ENCODE results near the gene TBC1D19.

Gene TBC1D19

DNA sequence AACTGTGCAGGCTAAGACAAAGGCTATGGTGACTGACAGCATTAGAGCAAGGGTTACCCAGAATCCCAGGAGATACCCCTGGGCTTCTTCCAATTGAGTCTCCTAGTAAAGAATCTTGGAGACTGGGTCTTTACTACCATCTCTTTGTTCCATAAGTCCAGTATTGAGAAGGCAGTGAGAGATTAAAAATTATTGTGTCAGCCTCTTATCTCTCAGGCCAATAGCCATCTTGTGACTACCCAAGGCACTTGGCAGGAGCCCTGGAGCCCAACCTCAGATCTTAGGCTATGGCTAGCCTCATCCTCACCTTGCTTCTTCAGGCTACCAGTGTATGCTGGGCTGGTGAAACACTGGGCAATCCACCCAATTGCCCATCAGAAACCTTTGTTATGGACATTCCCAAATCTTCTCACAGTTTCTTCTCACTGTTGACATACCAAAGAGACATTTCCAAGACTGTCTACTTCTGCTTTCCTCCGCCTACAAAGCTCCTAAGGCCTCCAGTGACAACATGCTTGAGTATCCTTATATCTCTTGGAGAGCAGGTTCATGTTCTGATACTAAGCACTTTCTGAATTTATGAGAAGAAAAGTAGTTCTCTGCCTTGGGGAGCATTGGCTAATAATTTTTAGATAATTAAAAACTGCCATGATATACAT is 200.5 kb downstream of the TBC1D19 start:
- no peak for DNase-seq (ENCODE audit: low read depth)

DNA sequence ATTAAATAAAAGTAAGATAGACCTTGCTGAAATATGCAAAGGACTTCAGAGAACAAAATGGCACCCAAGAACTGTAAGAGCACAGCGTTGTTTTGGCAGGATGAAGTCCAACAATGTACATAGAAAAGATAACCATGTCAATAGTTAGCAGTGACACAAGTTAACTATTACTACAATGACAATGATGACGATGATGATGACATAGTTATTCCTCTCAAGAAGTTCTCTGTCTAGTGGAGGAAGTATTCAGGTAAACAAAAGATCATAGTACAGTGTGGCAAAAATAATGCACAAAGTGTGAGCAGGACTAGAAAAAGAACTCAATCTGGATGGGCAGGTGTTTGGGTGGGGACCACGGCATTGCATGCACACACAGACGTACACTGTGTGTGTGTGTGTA is 201.4 kb downstream of the TBC1D19 start:
- DNase-seq (ENCODE audit: low read depth): no peak

DNA sequence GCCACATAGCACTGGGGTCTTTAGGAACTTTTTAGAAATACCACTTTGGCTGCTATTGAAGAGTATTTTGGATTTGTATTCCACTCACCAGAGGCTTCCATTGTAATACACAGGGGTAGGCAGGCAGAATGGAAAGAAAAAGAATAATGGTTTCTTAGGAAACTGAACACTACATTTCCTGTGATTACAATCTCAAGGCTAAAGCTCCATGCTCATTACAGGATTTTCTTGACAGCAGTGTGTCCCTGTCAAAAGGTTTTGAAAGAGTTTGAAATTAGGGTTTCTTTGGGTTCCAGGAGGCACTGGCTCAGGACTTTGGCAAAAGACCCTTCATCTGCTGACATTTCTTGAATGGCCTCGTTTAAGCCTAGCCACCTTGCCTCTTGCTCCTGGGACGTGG is 201.9 kb downstream of the TBC1D19 start:
- no peak for DNase-seq (ENCODE audit: low read depth)

DNA sequence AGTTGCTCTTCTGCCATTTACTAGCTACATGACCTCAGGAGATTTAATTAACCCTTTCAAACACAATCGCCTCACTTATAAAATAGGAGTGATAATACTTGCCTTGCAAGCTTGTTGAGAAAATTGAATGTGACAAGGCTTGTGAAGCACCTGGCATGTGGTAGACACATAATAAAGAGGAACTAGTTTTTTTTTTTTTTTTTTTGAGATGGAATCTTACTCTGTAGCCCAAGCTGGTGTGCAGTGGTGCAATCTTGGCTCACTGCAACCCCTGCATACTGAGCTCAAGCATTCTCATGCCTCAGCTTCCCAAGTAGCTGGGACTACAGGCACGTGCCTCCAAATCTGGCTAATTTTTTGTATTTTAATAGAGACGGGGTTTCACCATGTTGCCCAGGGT is 203.0 kb downstream of the TBC1D19 start:
- no peak for DNase-seq (ENCODE audit: low read depth)

DNA sequence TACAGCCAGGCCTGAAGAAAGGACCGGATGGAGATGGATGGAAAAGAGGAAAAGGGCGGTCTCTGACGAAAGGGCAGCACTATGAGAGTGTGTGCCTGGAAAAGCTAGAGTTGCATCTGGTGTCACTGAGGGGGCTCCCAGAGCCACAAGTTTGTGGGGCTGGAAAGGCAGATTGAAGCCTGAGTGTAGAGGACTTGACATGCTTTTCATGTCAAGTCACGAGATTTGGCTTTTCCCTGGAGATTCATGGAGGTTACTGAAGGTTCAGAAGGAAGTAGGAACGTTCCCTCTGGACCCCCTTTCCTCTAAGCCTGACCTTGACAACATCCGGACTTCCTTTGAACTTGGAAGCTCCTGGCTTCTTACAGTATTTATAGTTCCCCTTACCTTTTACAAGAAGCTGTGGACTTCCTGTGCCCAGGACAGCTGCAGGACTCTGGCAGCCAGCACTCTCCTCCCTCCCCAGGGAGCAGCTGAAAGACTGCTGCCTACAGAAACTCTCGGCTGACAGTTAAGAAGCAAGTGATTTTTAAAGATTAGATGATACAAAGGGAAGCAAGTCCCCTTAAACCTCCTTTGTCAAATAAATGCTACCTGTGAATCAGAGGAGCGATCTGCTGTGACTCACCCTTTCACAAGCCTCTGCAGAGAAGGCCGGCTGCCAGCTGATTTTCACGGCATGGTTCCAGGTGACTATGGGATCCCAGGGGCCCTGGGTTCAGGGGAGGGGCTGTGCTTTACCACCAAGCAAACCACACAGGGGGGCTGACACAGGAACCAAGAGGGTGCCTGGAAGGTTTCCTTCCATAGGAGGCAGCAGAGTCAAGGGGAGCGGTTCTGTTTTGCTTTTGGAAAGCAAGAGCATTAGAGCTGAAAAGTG is 203.8 kb downstream of the TBC1D19 start:
- peak; percentile 76 for DNase-seq (ENCODE audit: low read depth)

DNA sequence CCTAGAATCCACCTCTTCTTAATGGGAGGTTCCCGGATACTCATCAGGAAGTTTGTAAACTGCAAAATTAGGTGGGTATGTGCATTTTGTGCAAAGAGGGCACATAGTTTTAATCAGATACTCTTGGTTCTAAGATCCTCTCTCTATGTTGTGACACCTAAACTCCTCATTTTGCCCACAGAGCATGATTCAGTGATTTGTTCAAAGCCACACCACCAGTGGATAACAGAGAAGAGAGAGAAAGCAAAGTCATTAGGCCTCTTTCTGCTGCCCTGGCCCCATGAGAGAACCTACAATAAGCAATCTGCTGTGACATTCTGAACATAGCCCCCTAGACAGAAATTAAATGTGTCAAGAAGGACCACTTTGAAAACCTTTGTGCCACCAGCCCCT is 204.5 kb downstream of the TBC1D19 start:
- no peak for DNase-seq (ENCODE audit: low read depth)

DNA sequence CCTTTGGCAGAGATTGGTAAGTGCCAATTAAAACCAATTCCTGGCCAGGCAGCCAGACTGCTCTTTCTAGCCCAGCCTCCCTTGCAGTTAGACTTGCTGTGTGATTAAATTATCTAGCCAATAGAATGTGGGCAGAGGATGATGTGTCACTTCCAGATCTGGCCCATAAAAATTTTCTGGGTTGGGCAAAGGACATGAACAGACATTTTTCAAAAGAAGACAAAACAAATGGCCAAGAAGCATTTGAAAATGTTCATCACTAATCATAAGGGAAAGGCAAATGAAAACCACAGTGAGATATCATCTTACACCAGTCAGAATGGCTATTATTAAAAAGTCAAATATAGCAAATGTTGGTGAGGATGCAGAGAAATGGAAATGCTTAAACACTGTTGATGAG is 205.3 kb downstream of the TBC1D19 start:
- no peak for DNase-seq (ENCODE audit: low read depth)

DNA sequence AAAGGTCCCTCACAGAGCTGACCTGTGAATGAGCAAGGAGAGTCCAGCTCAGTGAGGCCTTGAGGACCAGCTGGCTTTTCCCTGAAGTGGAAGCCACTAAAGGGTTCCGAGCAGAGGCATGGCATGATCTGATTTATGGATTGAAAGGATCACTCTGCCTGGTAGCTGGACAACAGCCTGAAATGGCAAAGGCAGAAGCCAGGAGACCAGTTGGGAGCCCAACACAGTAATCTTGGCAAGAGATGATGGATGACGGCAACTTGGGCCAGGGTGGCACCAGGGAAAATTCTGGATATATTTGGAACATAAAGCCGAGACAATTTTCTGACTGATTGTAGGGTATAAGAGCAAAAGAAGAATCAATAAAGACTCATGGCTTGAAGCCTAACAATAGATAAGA is 207.5 kb downstream of the TBC1D19 start:
- DNase-seq (ENCODE audit: low read depth): no peak

DNA sequence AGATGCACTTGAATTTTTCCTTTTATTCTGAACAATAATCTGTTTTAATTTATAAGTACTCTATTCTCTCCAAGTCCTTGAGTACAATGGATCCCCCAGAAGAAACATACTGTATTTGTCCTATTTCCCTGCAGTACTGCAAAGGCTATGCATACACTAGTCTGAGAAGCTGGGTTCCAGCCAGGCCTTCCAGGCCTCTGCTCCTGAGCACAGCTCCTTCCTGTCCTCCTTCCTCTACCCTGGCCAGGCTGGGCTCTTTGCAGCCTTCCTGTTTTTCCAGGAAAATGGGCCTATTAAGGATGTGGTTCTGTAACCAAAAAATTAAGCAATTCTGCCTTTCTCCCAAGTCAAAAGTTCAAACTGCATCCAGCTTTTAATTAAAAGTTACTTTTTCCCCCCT is 208.8 kb downstream of the TBC1D19 start:
- DNase-seq (ENCODE audit: low read depth): no peak

DNA sequence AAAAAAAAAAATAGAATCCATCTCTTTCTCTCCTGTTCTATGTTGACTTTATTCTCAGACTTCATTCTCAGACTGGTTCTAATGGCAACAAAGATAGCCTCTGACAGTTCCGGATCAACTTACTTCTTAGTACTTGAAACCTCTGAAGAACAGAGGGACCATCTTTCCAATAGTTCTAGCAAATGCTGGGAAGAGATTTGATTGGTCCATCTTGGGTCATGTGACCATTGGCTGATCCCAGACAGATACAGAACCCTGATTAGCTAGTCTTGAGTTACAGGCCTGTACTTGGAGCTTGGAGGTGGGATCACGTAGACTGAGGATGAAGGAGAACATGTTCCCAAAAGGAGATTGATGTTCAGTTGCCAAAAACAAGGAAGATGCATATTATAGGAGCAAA is 209.9 kb downstream of the TBC1D19 start:
- peak; percentile 16 for DNase-seq (ENCODE audit: low read depth)

DNA sequence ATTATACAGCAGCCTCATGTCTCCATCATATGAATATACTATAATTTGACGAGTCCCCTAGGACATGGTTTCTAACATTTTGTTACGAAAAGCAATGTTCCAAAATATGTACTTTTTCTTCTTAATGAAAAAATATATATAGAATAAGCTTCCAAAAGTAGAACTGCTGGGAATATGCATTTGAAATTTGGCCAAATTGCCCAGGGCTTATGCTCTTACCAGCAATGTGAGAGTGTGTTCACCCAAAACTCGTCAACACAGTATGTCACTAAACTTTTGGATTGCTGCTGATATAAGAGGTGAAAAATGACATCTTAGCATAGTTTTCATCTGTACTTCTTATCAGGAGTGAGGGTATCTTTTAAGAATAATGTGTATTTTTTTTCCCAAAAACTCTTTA is 212.2 kb downstream of the TBC1D19 start:
- no peak for DNase-seq (ENCODE audit: low read depth)

DNA sequence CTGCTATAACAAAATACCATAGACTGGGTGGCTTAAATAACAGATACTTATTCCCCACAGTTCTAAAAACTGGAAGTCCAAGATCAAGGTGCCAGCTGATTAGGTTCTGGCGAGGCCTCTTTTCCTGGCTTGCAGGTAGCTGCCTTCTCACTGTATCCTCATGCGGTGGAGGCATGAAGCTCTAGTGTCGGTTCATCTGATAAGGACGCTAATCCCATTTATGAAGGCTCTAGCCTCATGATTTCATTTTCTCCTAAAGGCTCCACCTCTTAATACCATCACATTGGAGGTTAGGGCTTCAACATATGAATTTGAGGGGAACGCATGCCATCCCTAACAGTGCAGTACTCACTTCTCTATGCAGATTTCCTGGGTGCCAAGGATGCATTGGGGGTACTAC is 218.9 kb downstream of the TBC1D19 start:
- no peak for DNase-seq (ENCODE audit: low read depth)

DNA sequence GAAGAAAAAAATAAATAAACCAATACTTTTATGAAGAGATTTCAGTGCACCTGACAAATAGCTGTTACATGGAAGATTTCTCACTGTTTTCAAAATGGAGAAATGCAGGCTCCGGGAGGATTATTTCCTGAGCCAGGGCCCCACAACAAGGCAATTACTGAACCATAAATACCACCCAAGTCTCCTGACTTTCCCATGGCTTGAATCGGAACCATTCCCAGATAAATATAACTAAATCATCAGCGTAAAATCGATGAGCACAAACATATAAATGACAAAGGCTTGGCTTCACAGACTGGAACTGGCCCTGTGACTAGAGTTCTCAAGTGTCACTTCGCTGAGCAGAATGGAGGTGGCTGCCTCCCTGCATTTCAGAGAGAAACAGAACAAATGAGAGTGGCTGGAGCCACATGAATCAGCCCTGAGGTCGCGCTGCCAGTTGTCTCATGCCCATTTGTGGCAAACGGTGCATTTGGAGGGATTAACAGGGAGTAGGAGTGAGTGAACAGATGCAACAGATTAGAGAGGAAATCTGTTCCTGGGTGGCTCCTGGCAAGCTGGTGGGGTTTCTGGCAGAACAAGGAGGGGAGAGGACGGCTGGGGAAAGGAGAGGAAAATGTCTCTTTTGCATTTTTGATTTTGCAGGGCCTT is 219.5 kb downstream of the TBC1D19 start:
- no peak for DNase-seq (ENCODE audit: low read depth)

DNA sequence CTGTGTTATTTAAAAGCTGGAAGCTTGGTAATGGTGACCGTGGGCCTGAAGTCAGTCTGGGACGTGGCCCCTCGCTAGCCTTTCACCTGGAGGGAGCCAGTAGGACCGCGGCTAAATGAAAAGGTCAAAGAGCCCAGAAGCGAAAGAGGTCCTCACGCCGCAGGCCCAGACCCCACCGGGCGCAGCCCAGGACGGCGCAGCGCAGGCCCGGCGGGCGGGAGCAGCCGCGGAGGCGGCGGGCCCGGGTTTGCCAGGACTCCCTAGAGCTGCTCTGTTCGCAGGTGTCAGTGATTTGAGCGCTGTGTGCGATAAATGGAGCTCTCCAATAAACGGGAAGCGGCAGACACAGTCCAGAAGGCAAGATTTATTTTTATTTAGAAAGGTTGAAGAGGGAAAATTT is 220.6 kb downstream of the TBC1D19 start:
- no peak for DNase-seq (ENCODE audit: low read depth)

DNA sequence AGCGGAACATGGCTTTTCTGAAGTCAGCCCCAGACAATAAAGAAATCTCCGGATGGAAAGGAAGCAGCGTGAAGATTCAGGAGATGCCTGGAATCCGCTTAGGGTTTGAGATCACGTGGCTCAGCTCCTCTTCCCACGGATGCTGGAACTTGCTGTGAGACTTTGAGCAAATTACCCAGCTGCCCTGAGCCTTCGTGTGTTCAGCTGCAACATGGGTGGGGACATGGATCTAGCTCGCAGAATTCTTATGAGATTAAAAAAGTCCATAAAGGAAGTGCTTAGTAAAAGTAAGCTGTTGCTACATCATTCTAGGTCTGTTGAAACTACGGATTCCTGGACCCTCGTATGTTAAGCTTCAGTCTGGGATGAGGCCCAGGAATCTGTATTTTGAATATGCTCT is 221.0 kb downstream of the TBC1D19 start:
- DNase-seq (ENCODE audit: low read depth): no peak

Data from ELR (cell line).